ENCODE measurements around the gene OR51B2.

The OR51B2 gene

GRCh38 chr11:5274395-5274794 is 49.7 kb downstream of the OR51B2 start:
- Histone ChIP-seq H3K36me3 (ENCODE audit: insufficient read depth, low read length) (no peaks in the 10 kb centered on the region), H3K79me2 (ENCODE audit: insufficient read depth, low read length) (no peaks in the 10 kb centered on the region), H3K4me3 (ENCODE audit: low read depth, low read length, poor library complexity, severe bottlenecking) (no peak overlapping the region), H4K20me1 (ENCODE audit: insufficient read depth, low read length) (no peaks in the 10 kb centered on the region), H3K4me1 (ENCODE audit: insufficient read depth, low read length, severe bottlenecking) (no peaks in the 10 kb centered on the region), H2AFZ (ENCODE audit: low read length) (no peak overlapping the region), H3K9ac (ENCODE audit: low read length) (no peak overlapping the region), H3F3A (ENCODE audit: insufficient read depth, low read length) (no peaks in the 10 kb centered on the region), H3K27me3 (ENCODE audit: insufficient read depth, low read length) (no peaks in the 10 kb centered on the region), H3K27ac (ENCODE audit: low read depth, low read length, poor library complexity, severe bottlenecking) (no peak overlapping the region), H3K9me2 (ENCODE audit: low read depth, low read length) (no peaks in the 10 kb centered on the region), H3K4me2 (ENCODE audit: low read length) (no peak overlapping the region), H3K9me3 (ENCODE audit: low read length) (no peaks in the 10 kb centered on the region)
- no peak for TF ChIP-seq CTCF (IDR thresholded peaks at IDR 0.05; ENCODE audit: low read length)
- no peak for TF ChIP-seq EZH2 (IDR thresholded peaks at IDR 0.05; ENCODE audit: borderline replicate concordance, low read length)

All from OCI-LY1 (cell line).